Ovary (tissue), 9 donors: ENCODE results near the gene PRRT3. TPM values are rescaled to one million over a fixed set of nuclear protein-coding genes. Genes with fewer than 3 reads are reported as not detected.

Source experiments
- DNase-seq, 5 donors: peaks; one replicate each; pipeline ENCODE4 v3.0.0-alpha.2; 2019 to 2020
- H3K27ac ChIP-seq, 2 donors: fragments of 200-600 bp; one replicate each; pipeline versions ENCODE4 v1.5.1 to v1.8.0; 2019 to 2022
- H3K27me3 ChIP-seq: fragments of 200-600 bp; one replicate; pipeline ENCODE4 v1.8.0; 2022
- H3K36me3 ChIP-seq: fragments of 200-600 bp; sonication (generic); one replicate; pipeline ENCODE4 v1.5.1; 2019
- H3K4me1 ChIP-seq: one replicate; pipeline ENCODE4 v1.8.1; 2013; ENCODE audit warnings: mild to moderate bottlenecking, moderate library complexity; ENCODE audit not compliant: insufficient read depth
- H3K4me3 ChIP-seq: fragments of 200-600 bp; sonication (generic); one replicate; pipeline ENCODE4 v1.5.1; 2017
- H3K9me3 ChIP-seq, 2 donors: fragments of 200-600 bp in 1 of 2; sonication (generic) in 1 of 2; one replicate each; pipeline versions ENCODE4 v1.5.1 to v1.8.1; 2013 to 2019; ENCODE audit warnings: mild to moderate bottlenecking in 1 of 2, moderate library complexity in 1 of 2
- EP300 ChIP-seq: sonication (generic); formaldehyde crosslinking; IDR thresholded peaks from one replicate; pipeline ENCODE4 v1.6.1; 2017; ENCODE audit warnings: antibody characterized with exemption
- POLR2A ChIP-seq: fragments of 450-650 bp; IDR thresholded peaks from one replicate; pipeline ENCODE4 v1.6.1; 2017; ENCODE audit warnings: antibody characterized with exemption, mild to moderate bottlenecking, moderate library complexity
- WGBS, 3 donors: extraction: QIAGEN DNeasy Blood & Tissue Kit in 1 of 3; methylation state at CpG; one replicate each; pipeline versions ENCODE4 v1.1.5 to v1.1.7; 2013 to 2017; 5-methylcytosine and 5-hydroxymethylcytosine counted together
- intact Hi-C, 4 donors: fragments of 100-400 bp; cut with DNase I; formaldehyde crosslinking; loops; one replicate each; pipeline versions ENCODE4 v1.11.0 to v1.15.1; 2022 to 2023
- polyA plus RNA-seq, 2 donors: library from polyadenylated mRNA; stranded (reverse); fragments of 200-250 nt in 1 of 2; fragments of 350-450 nt in 1 of 2; fragmentation: Illumina TruSeq in 1 of 2; extraction: RNeasy Lipid Tissue Mini Kit (QIAGEN cat#74804) in 1 of 2; gene quantifications; one replicate each; pipeline ENCODE4 v1.2.3, GENCODE V29; 2013 to 2014
- total RNA-seq, 7 donors: library from RNA; depleted of rRNA in 2 of 7; stranded (reverse); fragments of >200 nt in 2 of 7; fragmentation: NEBNext Ultra II Directional in 3 of 7; extraction: Animal tissue kit (Norgen Biotek cat#: 25700) in 3 of 7; gene quantifications; one replicate each; pipeline versions ENCODE4 v1.1.0 to v1.2.4, GENCODE V29; 2016 to 2023
- TF ChIP-seq, protein P1 (sequence below), 3 donors: fragments of 450-650 bp in 2 of 3; fragments of 200-600 bp in 1 of 3; IDR thresholded peaks; one replicate each; pipeline versions ENCODE4 v1.5.1 to v1.8.0; 2016 to 2022; ENCODE audit warnings: antibody characterized with exemption in 3 of 3, mild to moderate bottlenecking in 1 of 3
- donor health status: DM: no; HTN: no; CAD: no; lungs with moderate emphysema.
- donor health status: DM: no; HTN: no; CAD: no.
- donor health status: Bipolar disorder and iron deficiency.
- donor health status: DM: yes; HTN: yes; CAD: no.
- donor health status: DM: no; HTN: no; CAD: no.
- donor health status: DM: yes; HTN: yes; CAD: no.

The PRRT3 gene
- total and polyA plus RNA-seq, 9 donors: 1.0 to 6.0 (median 1.9) TPM

DNA sequence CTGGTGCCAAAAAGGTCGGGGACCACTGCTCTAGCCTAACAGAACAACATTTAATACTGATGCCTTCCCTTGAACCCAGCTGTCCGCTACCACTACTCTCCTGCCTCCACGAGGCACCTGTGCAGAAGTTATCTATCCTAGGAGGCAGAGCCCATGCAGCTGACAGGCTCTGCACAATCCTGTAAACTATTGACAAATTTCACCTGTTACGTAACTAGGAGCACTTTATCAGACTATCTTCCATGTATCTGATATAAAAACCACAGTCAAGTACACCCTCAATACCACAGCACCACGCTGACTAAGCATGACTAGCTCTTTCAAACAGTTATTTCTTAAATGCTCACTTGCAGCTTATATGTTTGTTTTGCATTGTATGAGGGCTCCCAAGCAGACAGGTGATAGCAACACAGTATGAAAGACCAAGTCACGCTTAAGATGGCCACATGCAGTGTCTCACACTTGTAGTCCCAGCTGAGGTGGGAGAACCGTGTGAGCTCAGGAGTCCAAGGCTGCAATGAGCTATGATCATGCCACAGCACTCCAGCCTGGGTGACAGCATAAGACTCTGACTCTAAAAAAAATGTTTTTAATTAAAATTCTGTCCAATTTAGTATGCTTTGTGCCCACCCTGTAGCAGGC lies 39.8 kb downstream of the PRRT3 start:
- no peaks in the 10 kb centered on the region for H3K27me3 ChIP-seq
- intact Hi-C loops: no loop called here
- no peaks in the 10 kb centered on the region for H3K9me3 ChIP-seq
- H3K4me3 ChIP-seq: no peak overlapping the region
- no peak overlapping the region for H3K27ac ChIP-seq
- TF ChIP-seq POLR2A (no peak), EP300 (no peak)
- TF ChIP-seq, protein P1, sequence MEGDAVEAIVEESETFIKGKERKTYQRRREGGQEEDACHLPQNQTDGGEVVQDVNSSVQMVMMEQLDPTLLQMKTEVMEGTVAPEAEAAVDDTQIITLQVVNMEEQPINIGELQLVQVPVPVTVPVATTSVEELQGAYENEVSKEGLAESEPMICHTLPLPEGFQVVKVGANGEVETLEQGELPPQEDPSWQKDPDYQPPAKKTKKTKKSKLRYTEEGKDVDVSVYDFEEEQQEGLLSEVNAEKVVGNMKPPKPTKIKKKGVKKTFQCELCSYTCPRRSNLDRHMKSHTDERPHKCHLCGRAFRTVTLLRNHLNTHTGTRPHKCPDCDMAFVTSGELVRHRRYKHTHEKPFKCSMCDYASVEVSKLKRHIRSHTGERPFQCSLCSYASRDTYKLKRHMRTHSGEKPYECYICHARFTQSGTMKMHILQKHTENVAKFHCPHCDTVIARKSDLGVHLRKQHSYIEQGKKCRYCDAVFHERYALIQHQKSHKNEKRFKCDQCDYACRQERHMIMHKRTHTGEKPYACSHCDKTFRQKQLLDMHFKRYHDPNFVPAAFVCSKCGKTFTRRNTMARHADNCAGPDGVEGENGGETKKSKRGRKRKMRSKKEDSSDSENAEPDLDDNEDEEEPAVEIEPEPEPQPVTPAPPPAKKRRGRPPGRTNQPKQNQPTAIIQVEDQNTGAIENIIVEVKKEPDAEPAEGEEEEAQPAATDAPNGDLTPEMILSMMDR (IDR thresholded peaks at IDR 0.05): no peak
- WGBS, 3 donors: 84 to 90% (median 85%) methylated on average over 7 of the region's 7 CpGs
- H3K4me1 ChIP-seq: peaks cover 11% of the 10 kb centered on the region
- no peaks in the 10 kb centered on the region for H3K36me3 ChIP-seq
- no peak for DNase-seq

DNA sequence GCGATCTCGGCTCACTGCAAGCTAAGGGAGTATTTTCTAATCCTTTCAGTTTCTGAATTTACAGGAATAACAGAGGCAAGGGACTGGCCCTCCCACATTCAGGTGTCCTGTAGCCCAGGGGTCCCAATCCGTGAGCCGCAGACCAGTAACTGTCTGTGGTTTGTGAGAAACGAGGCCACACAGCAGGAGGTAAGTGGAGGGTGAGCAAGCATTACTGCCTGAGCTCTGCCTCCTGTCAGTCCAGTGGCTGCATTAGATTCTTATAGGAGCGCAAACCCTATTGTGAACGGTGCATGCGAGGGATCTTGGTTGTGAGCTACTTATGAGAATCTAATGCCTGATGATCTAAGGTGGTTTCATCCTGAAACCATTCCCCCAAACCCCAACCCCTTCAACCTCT lies 40.3 kb downstream of the PRRT3 start:
- no peak overlapping the region for H3K27ac ChIP-seq
- TF ChIP-seq POLR2A (no peak), EP300 (no peak)
- TF ChIP-seq, protein P1 (IDR thresholded peaks at IDR 0.05): no peak
- WGBS, 3 donors: 85 to 89% (median 88%) methylated on average over 8 of the region's 8 CpGs
- no peaks in the 10 kb centered on the region for H3K27me3 ChIP-seq
- no peaks in the 10 kb centered on the region for H3K9me3 ChIP-seq
- intact Hi-C loops: no loop called here
- no peak overlapping the region for H3K4me3 ChIP-seq
- no peaks in the 10 kb centered on the region for H3K36me3 ChIP-seq
- H3K4me1 ChIP-seq: peaks cover 11% of the 10 kb centered on the region
- no peak for DNase-seq

DNA sequence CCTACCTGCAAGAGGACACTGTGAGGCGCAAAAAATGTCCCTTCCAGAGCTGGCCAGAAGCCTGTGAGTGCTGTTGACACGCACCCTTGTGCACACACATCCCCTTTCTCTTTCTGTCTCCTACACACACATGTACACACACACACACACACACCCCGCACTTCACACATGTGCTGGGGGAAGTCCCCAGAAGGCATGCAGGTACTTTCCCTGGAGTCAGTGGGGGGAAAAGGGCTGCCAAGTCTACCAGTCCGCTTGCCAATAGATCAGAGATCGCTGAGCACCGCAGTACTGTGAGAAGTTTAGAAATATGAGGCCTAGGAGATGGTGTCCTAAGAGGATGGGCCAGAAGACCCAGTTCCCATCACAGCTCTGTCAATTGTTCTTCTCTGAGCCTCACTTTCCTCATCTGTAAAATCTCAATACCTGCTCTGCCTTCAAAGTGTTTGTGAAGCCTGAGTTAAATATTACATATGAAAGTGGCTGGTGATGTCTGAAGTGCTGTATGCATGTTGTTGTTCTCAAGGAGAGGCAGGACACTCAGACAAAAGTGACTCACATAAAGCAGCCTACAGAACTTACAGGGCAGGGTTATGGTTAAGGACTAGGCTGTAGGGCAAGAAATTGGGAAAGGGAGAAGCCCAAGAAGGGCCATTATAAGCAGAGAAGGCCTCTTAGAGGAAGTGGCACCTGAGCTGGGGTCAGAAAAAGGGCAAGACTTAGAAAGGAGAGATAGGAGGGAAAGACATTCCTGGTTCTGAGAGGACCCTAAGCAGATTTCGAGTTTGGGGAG lies 42.8 kb downstream of the PRRT3 start:
- no peaks in the 10 kb centered on the region for H3K36me3 ChIP-seq
- no peak overlapping the region for H3K27ac ChIP-seq
- no peaks in the 10 kb centered on the region for H3K27me3 ChIP-seq
- no peak for DNase-seq
- peaks cover 2% of the 10 kb centered on the region for H3K4me1 ChIP-seq
- 87 to 89% (median 89%) methylated on average over 7 of the region's 7 CpGs for WGBS, 3 donors
- no peaks in the 10 kb centered on the region for H3K9me3 ChIP-seq
- TF ChIP-seq, protein P1 (IDR thresholded peaks at IDR 0.05): no peak
- no peak for TF ChIP-seq POLR2A
- no peak for TF ChIP-seq EP300
- H3K4me3 ChIP-seq: no peak overlapping the region
- intact Hi-C loops: no loop called here

DNA sequence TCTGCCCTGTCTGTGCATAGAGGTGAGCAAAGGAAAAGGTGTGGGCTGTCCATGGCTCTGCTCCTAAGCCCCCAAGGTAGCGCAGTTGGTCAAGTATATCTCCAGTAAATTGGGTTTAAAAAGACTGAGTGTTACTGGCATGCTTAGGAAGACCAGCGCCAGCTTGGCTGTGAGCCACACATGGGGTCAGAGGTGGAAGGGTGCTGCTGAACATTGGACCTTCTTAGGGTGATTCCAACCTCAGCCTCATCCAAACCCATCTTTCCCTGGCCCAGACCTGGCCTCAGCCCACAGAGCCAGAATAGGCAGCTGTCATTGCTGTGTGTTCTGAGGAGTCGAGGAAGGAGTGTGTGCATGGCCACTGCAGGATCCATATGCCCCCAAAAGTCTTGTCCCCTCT lies 43.9 kb downstream of the PRRT3 start:
- H3K9me3 ChIP-seq: no peaks in the 10 kb centered on the region
- H3K36me3 ChIP-seq: no peaks in the 10 kb centered on the region
- no peaks in the 10 kb centered on the region for H3K27me3 ChIP-seq
- H3K4me3 ChIP-seq: no peak overlapping the region
- H3K27ac ChIP-seq: no peak overlapping the region
- DNase-seq: no peak
- TF ChIP-seq POLR2A (no peak), EP300 (no peak)
- TF ChIP-seq, protein P1 (IDR thresholded peaks at IDR 0.05): no peak
- intact Hi-C loops: no loop called here
- WGBS, 3 donors: 88 to 91% (median 88%) methylated on average over 3 of the region's 3 CpGs
- H3K4me1 ChIP-seq: no peaks in the 10 kb centered on the region
